ENCODE measurements around the gene PRR5L. TPM values are rescaled to one million over a fixed set of nuclear protein-coding genes. Genes with fewer than 3 reads are reported as not detected.

PRR5L gene
- total RNA-seq, 1 donor from 2014 or later: 14.7 TPM

DNA sequence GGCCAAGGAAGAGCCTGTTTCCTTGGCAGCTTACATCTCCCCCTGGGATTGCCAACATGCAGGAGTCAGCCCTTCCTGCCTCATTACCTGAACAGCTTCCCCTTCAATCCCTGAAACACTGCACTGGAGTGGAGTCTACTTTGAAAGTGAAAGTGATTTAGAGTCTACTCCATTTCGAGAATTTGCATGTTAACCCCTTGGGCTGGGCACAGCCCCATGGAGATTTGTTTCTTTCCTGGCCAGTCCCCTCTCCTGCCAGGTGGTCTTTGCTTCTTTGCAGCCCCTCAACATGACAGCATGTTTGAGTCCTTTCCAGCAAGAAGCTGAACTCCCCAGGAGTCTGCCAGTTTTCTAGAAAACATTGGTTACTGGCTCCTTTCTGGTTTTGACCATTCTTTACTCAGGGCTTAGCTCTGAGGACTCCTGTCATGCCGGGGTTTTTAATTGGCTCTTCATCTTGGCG is 154.1 kb downstream of the PRR5L start:
- TF ChIP-seq EZH2phosphoT487 (IDR thresholded peaks at IDR 0.05) (no peak), EZH2 (IDR thresholded peaks at IDR 0.05) (no peak)
- TF ChIP-seq, protein P1, sequence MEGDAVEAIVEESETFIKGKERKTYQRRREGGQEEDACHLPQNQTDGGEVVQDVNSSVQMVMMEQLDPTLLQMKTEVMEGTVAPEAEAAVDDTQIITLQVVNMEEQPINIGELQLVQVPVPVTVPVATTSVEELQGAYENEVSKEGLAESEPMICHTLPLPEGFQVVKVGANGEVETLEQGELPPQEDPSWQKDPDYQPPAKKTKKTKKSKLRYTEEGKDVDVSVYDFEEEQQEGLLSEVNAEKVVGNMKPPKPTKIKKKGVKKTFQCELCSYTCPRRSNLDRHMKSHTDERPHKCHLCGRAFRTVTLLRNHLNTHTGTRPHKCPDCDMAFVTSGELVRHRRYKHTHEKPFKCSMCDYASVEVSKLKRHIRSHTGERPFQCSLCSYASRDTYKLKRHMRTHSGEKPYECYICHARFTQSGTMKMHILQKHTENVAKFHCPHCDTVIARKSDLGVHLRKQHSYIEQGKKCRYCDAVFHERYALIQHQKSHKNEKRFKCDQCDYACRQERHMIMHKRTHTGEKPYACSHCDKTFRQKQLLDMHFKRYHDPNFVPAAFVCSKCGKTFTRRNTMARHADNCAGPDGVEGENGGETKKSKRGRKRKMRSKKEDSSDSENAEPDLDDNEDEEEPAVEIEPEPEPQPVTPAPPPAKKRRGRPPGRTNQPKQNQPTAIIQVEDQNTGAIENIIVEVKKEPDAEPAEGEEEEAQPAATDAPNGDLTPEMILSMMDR (IDR thresholded peaks at IDR 0.05): no peak
- Mint-ChIP-seq H3K27me3 (ENCODE audit: insufficient read depth, low read depth) (peaks cover 9% of the 10 kb centered on the region), H3K9me3 (no peaks in the 10 kb centered on the region), H3K4me3 (no peak overlapping the region), H3K36me3 (peaks cover 43% of the 10 kb centered on the region), H3K4me1 (peaks cover 46% of the 10 kb centered on the region), H3K27ac (no peak overlapping the region)
- Histone ChIP-seq H3K4me2 (no peak overlapping the region), H4K20me1 (ENCODE audit: low read depth) (no peaks in the 10 kb centered on the region), H3K9ac (no peak overlapping the region), H3K27me3 (no peaks in the 10 kb centered on the region), H3K79me2 (ENCODE audit: low read depth) (no peaks in the 10 kb centered on the region), H3K36me3 (no peaks in the 10 kb centered on the region), H3K27ac (no peak overlapping the region), H3K9me3 (ENCODE audit: low read depth) (no peaks in the 10 kb centered on the region), H3F3A (ENCODE audit: low read depth) (peaks cover 20% of the 10 kb centered on the region), H2AFZ (replicated peaks) (no peak overlapping the region), H3K4me1 (peaks cover 38% of the 10 kb centered on the region), H3K4me3 (no peak overlapping the region)
- no peak for DNase-seq (ENCODE audit: low spot score)

DNA sequence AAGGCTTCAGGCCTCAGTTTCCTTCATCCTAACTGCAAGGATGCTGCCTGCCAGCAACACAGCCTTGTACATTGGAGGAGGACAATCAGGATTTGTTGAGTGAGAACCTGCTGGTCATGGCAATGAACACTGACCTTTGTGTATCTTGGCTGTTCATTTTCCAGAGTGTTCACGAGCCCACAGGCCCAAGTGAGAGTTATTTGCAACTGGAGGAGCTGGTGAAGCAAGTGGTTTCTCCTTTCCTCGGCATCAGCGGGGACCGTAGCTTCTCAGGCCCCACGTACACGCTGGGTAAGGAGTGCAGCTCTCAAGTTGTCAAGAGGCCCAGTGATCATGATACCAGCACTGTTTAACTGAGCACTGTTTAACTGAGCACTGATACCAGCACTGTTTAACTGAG is 155.0 kb downstream of the PRR5L start:
- Histone ChIP-seq H3K27me3 (no peaks in the 10 kb centered on the region), H3K4me3 (no peak overlapping the region), H3K27ac (no peak overlapping the region), H3K4me1 (peaks cover 47% of the 10 kb centered on the region), H4K20me1 (ENCODE audit: low read depth) (no peaks in the 10 kb centered on the region), H3K4me2 (no peak overlapping the region), H3F3A (ENCODE audit: low read depth) (peaks cover 30% of the 10 kb centered on the region), H2AFZ (replicated peaks) (no peak overlapping the region), H3K9ac (no peak overlapping the region), H3K79me2 (ENCODE audit: low read depth) (no peaks in the 10 kb centered on the region), H3K36me3 (no peaks in the 10 kb centered on the region), H3K9me3 (ENCODE audit: low read depth) (no peaks in the 10 kb centered on the region)
- no peaks in the 10 kb centered on the region for H3K9me3 Mint-ChIP-seq
- TF ChIP-seq EZH2phosphoT487 (IDR thresholded peaks at IDR 0.05) (no peak), EZH2 (IDR thresholded peaks at IDR 0.05) (no peak)
- TF ChIP-seq, protein P1 (IDR thresholded peaks at IDR 0.05): no peak
- no peak for DNase-seq (ENCODE audit: low spot score)
- no peak overlapping the region for H3K4me3 Mint-ChIP-seq
- H3K27me3 Mint-ChIP-seq (ENCODE audit: insufficient read depth, low read depth): peaks cover 9% of the 10 kb centered on the region
- H3K27ac Mint-ChIP-seq: no peak overlapping the region
- peaks cover 43% of the 10 kb centered on the region for H3K36me3 Mint-ChIP-seq
- H3K4me1 Mint-ChIP-seq: peaks cover 55% of the 10 kb centered on the region

DNA sequence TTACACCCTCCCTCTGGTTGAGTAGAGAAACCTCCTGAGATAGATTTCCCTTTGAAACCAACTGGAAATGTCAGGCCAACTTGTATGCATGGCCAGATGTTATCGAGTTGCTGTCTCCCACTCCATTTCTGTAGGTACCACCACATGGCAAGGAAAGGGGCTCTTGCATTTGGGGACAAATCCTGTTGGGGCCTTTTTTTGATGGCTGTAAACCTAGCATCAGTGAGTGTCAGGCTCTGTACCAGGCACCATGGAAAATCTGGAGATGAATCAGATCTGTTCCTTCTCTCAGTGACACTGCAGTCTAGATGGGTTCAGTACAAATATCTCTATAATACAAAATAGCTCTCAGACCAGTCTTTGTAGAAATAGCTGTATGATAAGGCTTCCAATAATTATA is 155.6 kb downstream of the PRR5L start:
- Mint-ChIP-seq H3K27me3 (ENCODE audit: insufficient read depth, low read depth) (peaks cover 13% of the 10 kb centered on the region), H3K36me3 (peaks cover 38% of the 10 kb centered on the region), H3K4me3 (no peak overlapping the region), H3K27ac (no peak overlapping the region), H3K9me3 (no peaks in the 10 kb centered on the region), H3K4me1 (peaks cover 61% of the 10 kb centered on the region)
- Histone ChIP-seq H3K4me3 (no peak overlapping the region), H3K9me3 (ENCODE audit: low read depth) (no peaks in the 10 kb centered on the region), H3K4me1 (peaks cover 52% of the 10 kb centered on the region), H3K27me3 (no peaks in the 10 kb centered on the region), H3K36me3 (no peaks in the 10 kb centered on the region), H3K4me2 (no peak overlapping the region), H2AFZ (replicated peaks) (no peak overlapping the region), H3K79me2 (ENCODE audit: low read depth) (no peaks in the 10 kb centered on the region), H3F3A (ENCODE audit: low read depth) (peaks cover 36% of the 10 kb centered on the region), H3K27ac (no peak overlapping the region), H3K9ac (no peak overlapping the region), H4K20me1 (ENCODE audit: low read depth) (no peaks in the 10 kb centered on the region)
- TF ChIP-seq, protein P1 (IDR thresholded peaks at IDR 0.05): no peak
- TF ChIP-seq EZH2phosphoT487 (IDR thresholded peaks at IDR 0.05): no peak
- TF ChIP-seq EZH2 (IDR thresholded peaks at IDR 0.05): no peak
- no peak for DNase-seq (ENCODE audit: low spot score)

Data from neural progenitor cell (in vitro differentiated cells).